ENCODE data around the gene CEP112. TPM values are rescaled to one million over a fixed set of nuclear protein-coding genes. Genes with fewer than 3 reads are reported as not detected.

The CEP112 gene
- total RNA-seq, 4 donors from 2014 or later, result 14.6 to 21.2 (median 20.2) TPM

GRCh38 chr17:65902831-65903522 lies 289.0 kb downstream of the CEP112 start:
- DNase-seq, result no peak
- H3K27me3 ChIP-seq, result no peaks in the 10 kb centered on the region
- no peaks in the 10 kb centered on the region for H3K4me1 ChIP-seq
- intact Hi-C loops (cut with DNase I), result no loop called here
- H3K9me3 ChIP-seq, result no peaks in the 10 kb centered on the region
- no peak overlapping the region for H3K27ac ChIP-seq
- WGBS, 2 donors, result 84 to 93% methylated on average over 11 of the region's 11 CpGs
- H3K4me3 ChIP-seq (replicated peaks in 1 of 3), result no peak overlapping the region
- H3K36me3 ChIP-seq, result no peaks in the 10 kb centered on the region
- no peak for TF ChIP-seq POLR2A (IDR thresholded peaks at IDR 0.05)
- TF ChIP-seq, protein P1, sequence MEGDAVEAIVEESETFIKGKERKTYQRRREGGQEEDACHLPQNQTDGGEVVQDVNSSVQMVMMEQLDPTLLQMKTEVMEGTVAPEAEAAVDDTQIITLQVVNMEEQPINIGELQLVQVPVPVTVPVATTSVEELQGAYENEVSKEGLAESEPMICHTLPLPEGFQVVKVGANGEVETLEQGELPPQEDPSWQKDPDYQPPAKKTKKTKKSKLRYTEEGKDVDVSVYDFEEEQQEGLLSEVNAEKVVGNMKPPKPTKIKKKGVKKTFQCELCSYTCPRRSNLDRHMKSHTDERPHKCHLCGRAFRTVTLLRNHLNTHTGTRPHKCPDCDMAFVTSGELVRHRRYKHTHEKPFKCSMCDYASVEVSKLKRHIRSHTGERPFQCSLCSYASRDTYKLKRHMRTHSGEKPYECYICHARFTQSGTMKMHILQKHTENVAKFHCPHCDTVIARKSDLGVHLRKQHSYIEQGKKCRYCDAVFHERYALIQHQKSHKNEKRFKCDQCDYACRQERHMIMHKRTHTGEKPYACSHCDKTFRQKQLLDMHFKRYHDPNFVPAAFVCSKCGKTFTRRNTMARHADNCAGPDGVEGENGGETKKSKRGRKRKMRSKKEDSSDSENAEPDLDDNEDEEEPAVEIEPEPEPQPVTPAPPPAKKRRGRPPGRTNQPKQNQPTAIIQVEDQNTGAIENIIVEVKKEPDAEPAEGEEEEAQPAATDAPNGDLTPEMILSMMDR (IDR thresholded peaks at IDR 0.05), result no peak

- 97% methylated on average over 10 of the region's 10 CpGs for WGBS, 2 donors
- intact Hi-C loops (cut with DNase I), result no loop called here
- no peaks in the 10 kb centered on the region for H3K4me1 ChIP-seq
Observed at GRCh38 chr17:65902155-65902554, 289.8 kb downstream of the CEP112 start.

GRCh38 chr17:65901394-65901793 lies 290.5 kb downstream of the CEP112 start:
- Histone ChIP-seq H3K9me3 (no peaks in the 10 kb centered on the region), H3K36me3 (no peaks in the 10 kb centered on the region), H3K4me3 (replicated peaks in 1 of 3) (no peak overlapping the region), H3K27ac (no peak overlapping the region), H3K4me1 (no peaks in the 10 kb centered on the region), H3K27me3 (no peaks in the 10 kb centered on the region)
- TF ChIP-seq POLR2A (IDR thresholded peaks at IDR 0.05), result no peak
- TF ChIP-seq, protein P1 (IDR thresholded peaks at IDR 0.05), result no peak
- DNase-seq, result no peak
- intact Hi-C loops (cut with DNase I), result no loop called here

More at GRCh38 chr17:65902155-65902554, 289.8 kb downstream of the CEP112 start:
- Histone ChIP-seq H3K27ac (no peak overlapping the region), H3K36me3 (no peaks in the 10 kb centered on the region), H3K4me3 (replicated peaks in 1 of 3) (no peak overlapping the region), H3K9me3 (no peaks in the 10 kb centered on the region), H3K27me3 (no peaks in the 10 kb centered on the region)
- TF ChIP-seq POLR2A (IDR thresholded peaks at IDR 0.05), result no peak
- TF ChIP-seq, protein P1 (IDR thresholded peaks at IDR 0.05), result no peak
- DNase-seq, result no peak

DNA sequence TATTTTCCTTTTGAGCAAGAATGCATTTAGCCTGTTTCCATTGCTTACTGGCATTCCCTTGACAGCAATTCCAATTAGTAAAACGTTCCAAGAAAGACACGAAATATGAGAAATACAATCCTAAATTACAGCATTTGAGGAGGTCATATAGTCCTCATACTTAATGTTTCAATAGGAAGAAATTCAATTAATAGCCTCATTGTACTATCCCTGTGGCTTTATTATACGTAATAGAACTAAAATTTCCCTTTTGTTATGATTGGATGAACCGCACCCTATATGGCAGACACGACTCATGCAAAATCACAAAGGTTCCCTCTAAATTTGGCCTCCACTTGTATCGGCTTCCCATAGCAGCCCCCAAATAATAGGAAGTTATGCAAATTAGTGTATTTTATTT lies 291.7 kb downstream of the CEP112 start:
- intact Hi-C loops (cut with DNase I), result no loop called here
- no peak overlapping the region for H3K4me3 ChIP-seq (replicated peaks in 1 of 3)
- H3K27ac ChIP-seq, result no peak overlapping the region
- H3K9me3 ChIP-seq, result no peaks in the 10 kb centered on the region
- DNase-seq, result no peak
- no peaks in the 10 kb centered on the region for H3K4me1 ChIP-seq
- H3K36me3 ChIP-seq, result no peaks in the 10 kb centered on the region
- no peaks in the 10 kb centered on the region for H3K27me3 ChIP-seq
- no peak for TF ChIP-seq POLR2A (IDR thresholded peaks at IDR 0.05)
- TF ChIP-seq, protein P1 (IDR thresholded peaks at IDR 0.05), result no peak
- WGBS, 2 donors, result 91 to 95% methylated on average over 6 of the region's 6 CpGs

- Histone ChIP-seq H3K27ac (no peak overlapping the region), H3K36me3 (no peaks in the 10 kb centered on the region), H3K4me1 (no peaks in the 10 kb centered on the region), H3K27me3 (no peaks in the 10 kb centered on the region), H3K4me3 (replicated peaks in 1 of 3) (no peak overlapping the region), H3K9me3 (no peaks in the 10 kb centered on the region)
- no peak for TF ChIP-seq POLR2A (IDR thresholded peaks at IDR 0.05)
- TF ChIP-seq, protein P1 (IDR thresholded peaks at IDR 0.05), result no peak
- WGBS, 2 donors, result 98 to 100% methylated on average over 3 of the region's 3 CpGs
- no peak for DNase-seq
- intact Hi-C loops (cut with DNase I), result no loop called here
Observed at GRCh38 chr17:65898651-65899050, 293.3 kb downstream of the CEP112 start.
